B cell (primary cell): ENCODE results near the gene PTMA. TPM values are rescaled to one million over a fixed set of nuclear protein-coding genes. Genes with fewer than 3 reads are reported as not detected.
A peak's percentile ranks its signal among the peaks of the same experiment; 100 is the strongest.

Source experiments
- ATAC-seq: fragments of 200-7000 bp; cut with Tn5 transposase; one replicate; pipeline ENCODE4 v1.10.0; 2021; ENCODE audit warnings: low read depth, mild to moderate bottlenecking, moderate number of reproducible peaks, moderate library complexity
- CTCF ChIA-PET: fragments of 350-600 bp; sonication (Branson Sonifier 250); formaldehyde crosslinking; loops from one replicate; lab custom pipeline; 2021; ENCODE audit warnings: antibody characterized with exemption, inconsistent platforms; lab: Charles Lee
- POLR2A ChIA-PET: fragments of 350-600 bp; sonication (Branson Sonifier 250); formaldehyde crosslinking; loops from one replicate; lab custom pipeline; 2021; ENCODE audit warnings: antibody characterized with exemption; lab: Charles Lee
- DNase-seq: peaks from one replicate; pipeline ENCODE4 v3.0.0; 2013
- H2AFZ ChIP-seq: 2 replicates; pipeline ENCODE4 v1.6.1; 2012; ENCODE audit warnings: mild to moderate bottlenecking, low read depth, low read length; ENCODE audit not compliant: insufficient read depth, poor library complexity, severe bottlenecking
- H3K27ac ChIP-seq, 2 donors: 1 replicate in 1 of 2; 2 replicates in 1 of 2; pipeline ENCODE4 v1.5.1; 2012 to 2013; ENCODE audit warnings: low read length in 2 of 2, mild to moderate bottlenecking in 2 of 2, moderate library complexity in 1 of 2
- H3K27me3 ChIP-seq, 4 experiments: fragments of 200-600 bp in 1 of 4; sonication (generic) in 1 of 4; replicated peaks in 1 of 4; 1 replicate in 2 of 4; 2 replicates in 2 of 4; pipeline versions ENCODE4 v1.6.1 to v1.7.0; 2013 to 2016; ENCODE audit warnings: low read length in 3 of 4, mild to moderate bottlenecking in 2 of 4, mixed read lengths in 1 of 4, moderate library complexity in 1 of 4; ENCODE audit not compliant: insufficient read depth in 4 of 4, control insufficient read depth in 3 of 4; ENCODE audit errors: control extremely low read depth in 1 of 4
- H3K36me3 ChIP-seq, 2 experiments: replicated peaks in 1 of 2; 1 replicate in 1 of 2; 2 replicates in 1 of 2; pipeline versions ENCODE4 v1.6.1 to v1.7.1; 2013; ENCODE audit warnings: low read length in 1 of 2; ENCODE audit not compliant: insufficient read depth in 2 of 2, control insufficient read depth in 1 of 2; ENCODE audit errors: control extremely low read depth in 1 of 2, extremely low read depth in 1 of 2
- H3K4me1 ChIP-seq, 2 donors: fragments of 200-600 bp in 1 of 2; sonication (generic) in 1 of 2; 1 replicate in 1 of 2; 2 replicates in 1 of 2; pipeline versions ENCODE4 v1.5.1 to v1.6.1; 2013 to 2017; ENCODE audit warnings: low read length in 2 of 2; ENCODE audit not compliant: control insufficient read depth in 2 of 2, insufficient read depth in 2 of 2
- H3K4me2 ChIP-seq: replicated peaks from 2 replicates; pipeline ENCODE3; 2012; ENCODE audit warnings: mild to moderate bottlenecking, low read depth, low read length; ENCODE audit not compliant: poor library complexity, severe bottlenecking
- H3K4me3 ChIP-seq, 5 experiments: fragments of 200-600 bp in 1 of 5; sonication (generic) in 1 of 5; 1 replicate in 3 of 5; 2 replicates in 2 of 5; pipeline versions ENCODE4 v1.5.1 to v1.7.0; 2011 to 2016; ENCODE audit warnings: low read length in 4 of 5, mild to moderate bottlenecking in 4 of 5, low read depth in 2 of 5, control low read depth in 1 of 5, moderate library complexity in 1 of 5; ENCODE audit not compliant: insufficient read depth in 1 of 5; ENCODE audit errors: control extremely low read depth in 1 of 5, extremely low read depth in 1 of 5
- H3K79me2 ChIP-seq: fragments of 200-600 bp; sonication (generic); one replicate; pipeline ENCODE4 v1.6.0; 2016; ENCODE audit warnings: low read length; ENCODE audit not compliant: control insufficient read depth, insufficient read depth
- H3K9ac ChIP-seq: fragments of 200-600 bp; sonication (generic); 2 replicates; pipeline ENCODE4 v1.6.1; 2017; ENCODE audit warnings: mild to moderate bottlenecking, low read length, moderate library complexity
- H3K9me3 ChIP-seq, 3 donors: one replicate each; pipeline versions ENCODE4 v1.6.1 to v1.7.1; 2013; ENCODE audit warnings: low read length in 2 of 3; ENCODE audit not compliant: control insufficient read depth in 2 of 3, insufficient read depth in 1 of 3; ENCODE audit errors: control extremely low read depth in 1 of 3
- H4K20me1 ChIP-seq: 2 replicates; pipeline ENCODE4 v1.6.0; 2012; ENCODE audit warnings: mild to moderate bottlenecking, low read length; ENCODE audit not compliant: insufficient read depth, control insufficient read depth, poor library complexity, severe bottlenecking
- H3K27ac Mint-ChIP-seq: one replicate; pipeline ENCODE4 v1.8.0; 2021; ENCODE audit warnings: mixed read lengths
- H3K27me3 Mint-ChIP-seq: one replicate; pipeline ENCODE4 v1.8.0; 2021; ENCODE audit warnings: mixed read lengths
- H3K4me1 Mint-ChIP-seq: one replicate; pipeline ENCODE4 v1.8.0; 2021; ENCODE audit warnings: mixed read lengths
- H3K4me3 Mint-ChIP-seq: one replicate; pipeline ENCODE4 v1.8.0; 2021; ENCODE audit warnings: mixed read lengths
- H3K9me3 Mint-ChIP-seq: one replicate; pipeline ENCODE4 v1.8.0; 2022; ENCODE audit warnings: mixed read lengths; ENCODE audit not compliant: insufficient read depth
- CTCF ChIP-seq: fragments of 200-600 bp; IDR thresholded peaks from one replicate; pipeline ENCODE4 v1.8.0; 2022; ENCODE audit warnings: antibody characterized with exemption, mild to moderate bottlenecking
- EZH2 ChIP-seq: IDR thresholded peaks from 2 replicates; pipeline ENCODE4 v1.6.1; 2012; ENCODE audit warnings: borderline replicate concordance, low read depth, mild to moderate bottlenecking, moderate library complexity, low read length; ENCODE audit not compliant: insufficient read depth, poor library complexity, severe bottlenecking
- WGBS: methylation state at CpG from one replicate; pipeline ENCODE4 v1.1.5; 2013; ENCODE audit warnings: missing lambda C conversion rate; ENCODE audit not compliant: insufficient coverage; 5-methylcytosine and 5-hydroxymethylcytosine counted together
- intact Hi-C: fragments of 100-400 bp; cut with micrococcal nuclease; formaldehyde crosslinking; loops from one replicate; pipeline ENCODE4 v1.10.0; 2022
- polyA plus RNA-seq: library from polyadenylated mRNA; depleted of rRNA; stranded (reverse); fragments of >200 nt; gene quantifications from 2 replicates; pipeline ENCODE4 v1.2.3, GENCODE V29; 2012
- total RNA-seq, 2 donors: library from RNA; stranded (reverse); fragments of 120-200 nt in 1 of 2; gene quantifications; 1 replicate in 1 of 2; 2 replicates in 1 of 2; pipeline versions ENCODE4 v1.2.3 to v1.2.4, GENCODE V29; 2013 to 2022

Gene PTMA
- total and polyA plus RNA-seq, 2 donors (not counting 1 experiment from before 2014, with no cell fraction given): 713 to 2,282 TPM

GRCh38 chr2:231676243-231676642 lies 32.1 kb upstream of the PTMA start:
- 75% methylated on average over 2 of the region's 6 CpGs for WGBS
- Histone ChIP-seq H3K27ac (peak overlapping the region; percentile 98 to 100), H3K27me3 (no peaks in the 10 kb centered on the region), H3K36me3 (no peaks in the 10 kb centered on the region), H3K9me3 (peaks cover 0 to 13% (median 0%) of the 10 kb centered on the region in 3 donors), H3K4me3 (no peak overlapping the region), H3K9ac (no peak overlapping the region), H2AFZ (peak overlapping the region; percentile 39), H3K79me2 (peaks cover 3% of the 10 kb centered on the region), H4K20me1 (no peaks in the 10 kb centered on the region), H3K4me2 (peak overlapping the region; percentile 45), H3K4me1 (peaks cover 56 to 75% of the 10 kb centered on the region in 2 donors)
- intact Hi-C loops: loop anchor here (2.0 to 10.0 kb wide), 2 partner anchors 105 to 161 kb away; partner anchors contain the start of gene PDE6D
- DNase-seq: peak; percentile 38
- peaks cover 63% of the 10 kb centered on the region for H3K4me1 Mint-ChIP-seq
- H3K4me3 Mint-ChIP-seq: peak overlapping the region; percentile 91
- no peak for ATAC-seq
- no peaks in the 10 kb centered on the region for H3K27me3 Mint-ChIP-seq
- CTCF ChIA-PET: interaction anchor here (0.7 to 21.6 kb wide), 12 partner anchors 10 to 106 kb away, joined by 3 to 785 read pairs (median 74); partner anchors contain the start of genes PDE6D and PTMA
- TF ChIP-seq EZH2: no peak
- TF ChIP-seq CTCF: no peak
- POLR2A ChIA-PET: interaction anchor here (0.9 to 9.0 kb wide), 11 partner anchors 8 to 65 kb away, joined by 3 to 422 read pairs (median 14); partner anchors contain the start of gene PTMA
- no peaks in the 10 kb centered on the region for H3K9me3 Mint-ChIP-seq
- peak overlapping the region; percentile 100 for H3K27ac Mint-ChIP-seq

- intact Hi-C loops: loop anchor here (1.0 to 10.0 kb wide), 4 partner anchors 10 to 163 kb away; partner anchors contain the start of gene PDE6D
- Mint-ChIP-seq H3K27me3 (no peaks in the 10 kb centered on the region), H3K27ac (peak overlapping the region; percentile 81), H3K9me3 (no peaks in the 10 kb centered on the region), H3K4me1 (peaks cover 59% of the 10 kb centered on the region), H3K4me3 (peak overlapping the region; percentile 62)
- H4K20me1 ChIP-seq: no peaks in the 10 kb centered on the region
- POLR2A ChIA-PET: interaction anchor here (0.6 to 9.0 kb wide), 11 partner anchors 10 to 214 kb away, joined by 3 to 422 read pairs (median 8); partner anchors contain the start of genes NCL and PTMA
- no peaks in the 10 kb centered on the region for H3K27me3 ChIP-seq
- CTCF ChIA-PET: interaction anchor here (0.6 to 21.6 kb wide), 19 partner anchors 9 to 198 kb away, joined by 3 to 785 read pairs (median 5); partner anchors contain the start of genes COPS7B, PTMA and TEX44
- WGBS: 4% methylated on average over 6 of the region's 8 CpGs
- ATAC-seq: no peak
- H3K27ac ChIP-seq: no peak overlapping the region
- peaks cover 3% of the 10 kb centered on the region for H3K79me2 ChIP-seq
- no peaks in the 10 kb centered on the region for H3K36me3 ChIP-seq
- peaks cover 49 to 68% of the 10 kb centered on the region in 2 donors for H3K4me1 ChIP-seq
- peaks cover 0 to 8% (median 0%) of the 10 kb centered on the region in 3 donors for H3K9me3 ChIP-seq
- no peak overlapping the region for H3K4me2 ChIP-seq
- H2AFZ ChIP-seq: no peak overlapping the region
- no peak overlapping the region for H3K4me3 ChIP-seq
- DNase-seq: peak; percentile 92
- H3K9ac ChIP-seq: no peak overlapping the region
- TF ChIP-seq EZH2 (no peak), CTCF (peak; percentile 88)
Measured at GRCh38 chr2:231677632-231678104, 30.7 kb upstream of the PTMA start.
